ENCODE results near the gene SCARF1.

Gene SCARF1

GRCh38 chr17:1627182-1627981 is 18.1 kb downstream of the SCARF1 start:
- DNase-seq, result no peak

GRCh38 chr17:1626333-1626732 is 19.2 kb downstream of the SCARF1 start:
- DNase-seq, result no peak

GRCh38 chr17:1625581-1625980 is 20.0 kb downstream of the SCARF1 start:
- no peak for DNase-seq

GRCh38 chr17:1625053-1625452 is 20.5 kb downstream of the SCARF1 start:
- no peak for DNase-seq

- no peak for DNase-seq
Observed at GRCh38 chr17:1624650-1625049, 20.9 kb downstream of the SCARF1 start.

- no peak for DNase-seq
Observed at GRCh38 chr17:1623057-1623630, 22.4 kb downstream of the SCARF1 start.

- no peak for DNase-seq
Observed at GRCh38 chr17:1621273-1621954, 24.1 kb downstream of the SCARF1 start.

GRCh38 chr17:1620486-1620885 is 25.0 kb downstream of the SCARF1 start:
- DNase-seq, result no peak

- no peak for DNase-seq
Observed at GRCh38 chr17:1617620-1618174, 27.8 kb downstream of the SCARF1 start.

- DNase-seq, result no peak
Observed at GRCh38 chr17:1616101-1616500, 29.4 kb downstream of the SCARF1 start.

GRCh38 chr17:1612400-1612799 is 33.1 kb downstream of the SCARF1 start:
- no peak for DNase-seq

- no peak for DNase-seq
Observed at GRCh38 chr17:1611715-1612114, 33.8 kb downstream of the SCARF1 start.

GRCh38 chr17:1608676-1609075 is 36.9 kb downstream of the SCARF1 start:
- DNase-seq, result no peak

- DNase-seq, result no peak
Observed at GRCh38 chr17:1607971-1608320, 37.6 kb downstream of the SCARF1 start.

GRCh38 chr17:1606352-1606985 is 39.1 kb downstream of the SCARF1 start:
- no peak for DNase-seq

GRCh38 chr17:1605681-1606351 is 39.7 kb downstream of the SCARF1 start:
- DNase-seq, result no peak

GRCh38 chr17:1604831-1605528 is 40.6 kb downstream of the SCARF1 start:
- no peak for DNase-seq

GRCh38 chr17:1601571-1601970 is 44.0 kb downstream of the SCARF1 start:
- DNase-seq, result no peak

GRCh38 chr17:1598399-1599095 is 47.0 kb downstream of the SCARF1 start:
- no peak for DNase-seq

- DNase-seq, result no peak
Observed at GRCh38 chr17:1597861-1598342, 47.6 kb downstream of the SCARF1 start.

GRCh38 chr17:1593630-1593931 is 52.0 kb downstream of the SCARF1 start:
- no peak for DNase-seq
